Measurements from ENCODE around the gene NUBPL.

- no peak for TF ChIP-seq CTCF (IDR thresholded peaks at IDR 0.05; ENCODE audit: low read length)
- no peak for TF ChIP-seq EZH2 (optimal IDR thresholded peaks at IDR 0.05; ENCODE audit: low read depth, low read length)
Measured at GRCh38 chr14:31529053-31529452, 32.2 kb upstream of the NUBPL start.

All from MM.1S (cell line).